NCI-H446 (cell line): ENCODE results near the gene BABAM2.
"Not testable (repeated sequence)": the region's sequence is repeated elsewhere in the genome, so short reads cannot be mapped to it uniquely, and the experiment has no call there.

ENCODE experiments used
- DNase-seq, 2 experiments: peaks; one replicate each; lab custom pipeline; 2025; lab: John Stamatoyannopoulos, UW

The BABAM2 gene

GRCh38 chr2:27978761-27979160, 88.2 kb downstream of the BABAM2 start:
- not testable (repeated sequence) for DNase-seq

- DNase-seq, result no peak
Observed at GRCh38 chr2:27980242-27980641, 89.7 kb downstream of the BABAM2 start.

DNA sequence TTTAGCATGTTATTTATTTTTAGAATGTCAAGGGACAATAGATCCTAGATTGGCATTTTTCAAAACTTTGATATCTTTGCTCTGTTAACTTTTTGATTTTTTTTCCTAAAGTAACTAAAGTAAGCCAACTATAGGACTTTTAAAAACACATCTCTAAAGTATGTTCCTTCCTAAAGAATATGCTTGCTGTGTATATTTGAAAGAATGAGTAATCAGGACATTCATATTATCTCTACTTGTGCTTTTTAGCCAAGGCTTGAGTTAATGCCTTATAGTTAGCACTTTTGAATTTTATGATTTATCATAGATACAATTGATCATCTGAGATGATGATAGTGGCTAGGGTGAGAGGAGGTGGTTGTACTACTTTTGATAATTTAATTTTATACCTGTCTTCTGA, 93.6 kb downstream of the BABAM2 start:
- DNase-seq, result no peak

DNA sequence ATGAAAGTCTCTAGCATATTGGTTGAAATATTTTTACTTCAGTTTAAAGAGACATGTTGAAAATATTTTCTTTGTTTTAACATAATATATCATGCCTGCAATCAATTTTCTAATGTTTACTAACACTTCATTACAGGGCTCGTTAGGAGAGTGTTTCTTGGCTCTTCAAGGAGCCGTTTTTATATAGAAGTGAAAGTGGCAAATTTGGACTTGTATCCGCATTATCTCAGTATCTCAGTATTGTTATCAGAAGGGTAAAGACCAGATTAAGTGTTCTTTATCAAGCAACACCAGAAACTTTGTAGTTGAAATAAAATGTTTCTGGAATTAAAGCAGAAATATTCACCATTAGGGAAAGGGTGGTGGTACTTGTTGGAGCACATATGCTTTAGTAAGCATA, 97.8 kb downstream of the BABAM2 start:
- no peak for DNase-seq

DNA sequence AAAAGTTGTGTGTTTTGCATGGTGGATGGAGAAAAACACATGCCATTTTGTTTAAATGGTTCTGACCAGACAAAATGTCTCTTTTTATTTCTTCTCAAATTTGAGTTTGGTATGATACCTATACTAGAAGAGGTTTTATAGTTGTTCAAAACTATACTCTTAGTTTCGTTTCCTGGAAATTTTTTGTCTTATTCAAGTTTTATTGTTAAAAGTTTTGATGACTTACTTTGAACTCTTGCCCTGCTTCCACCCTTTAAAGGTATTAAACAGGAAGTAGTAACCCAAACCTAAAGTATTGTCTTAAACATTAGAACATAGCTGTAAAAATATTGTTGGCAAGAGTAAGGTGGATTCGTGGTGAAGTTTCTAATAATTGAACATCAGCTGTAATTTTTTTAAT, 98.2 kb downstream of the BABAM2 start:
- DNase-seq, result no peak

DNA sequence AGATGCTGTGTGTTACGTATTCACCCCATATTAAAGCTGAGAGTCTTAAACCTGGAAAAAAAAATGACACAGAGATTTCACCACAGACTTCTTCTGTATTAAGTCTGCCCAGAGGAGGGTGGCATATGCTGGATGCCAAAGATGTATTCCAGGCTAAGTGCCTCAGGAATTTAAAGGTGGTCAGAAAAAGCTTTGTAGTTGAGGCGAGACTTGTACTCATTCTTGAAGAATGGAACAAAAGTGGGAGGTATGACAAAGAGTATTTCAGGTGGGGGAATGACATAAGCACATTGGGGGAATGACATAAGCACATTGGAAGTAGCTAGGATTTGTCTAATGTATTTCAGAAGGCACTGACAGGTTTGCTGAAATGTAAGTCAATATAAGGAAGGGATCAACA, 98.6 kb downstream of the BABAM2 start:
- no peak for DNase-seq

DNA sequence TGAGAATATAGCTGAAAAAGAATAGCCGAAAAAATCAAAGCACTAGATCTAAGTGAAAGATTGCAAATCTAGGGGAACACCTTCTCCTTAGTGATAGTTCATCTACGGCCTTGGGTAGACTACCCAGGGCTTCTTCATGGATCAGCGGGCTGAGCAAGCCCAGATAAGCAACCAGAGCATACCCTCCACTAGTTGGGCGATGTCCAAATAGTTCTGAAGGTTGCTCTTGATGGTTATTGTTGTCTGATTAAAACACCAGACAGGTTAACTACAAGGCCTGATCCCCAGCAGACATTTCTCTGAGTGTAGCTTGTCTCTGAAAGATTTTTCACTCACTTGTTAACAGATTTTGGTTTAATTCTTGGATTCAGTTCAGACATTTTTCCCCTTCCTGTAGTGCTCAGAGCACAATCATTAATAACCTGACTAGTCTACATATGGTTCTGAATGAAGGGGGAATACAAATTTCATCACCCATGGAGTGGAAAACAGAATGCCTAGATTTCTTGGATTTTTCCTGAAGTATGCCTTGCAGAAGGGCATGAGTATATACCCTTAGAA, 99.6 kb downstream of the BABAM2 start:
- peak in 1 of 2 experiments; percentile 29 for DNase-seq

DNA sequence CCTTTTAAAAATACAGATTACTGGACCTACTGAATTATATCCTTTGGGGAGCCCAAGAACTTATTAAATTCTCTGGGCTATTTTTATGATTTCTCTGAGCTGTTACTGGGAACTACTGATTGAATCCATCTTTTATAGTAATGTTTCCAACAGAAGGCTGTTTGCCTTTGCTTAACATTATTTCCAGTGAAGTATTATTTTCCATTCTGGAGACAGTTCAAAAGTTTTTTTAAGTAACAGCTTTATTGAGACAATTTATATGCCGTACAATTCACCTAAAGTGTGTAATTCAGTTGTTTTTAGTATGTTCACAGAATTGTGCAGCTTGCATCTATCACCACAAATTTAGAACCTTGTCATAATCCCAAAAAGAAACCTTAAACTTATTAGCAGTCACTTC, 100.6 kb downstream of the BABAM2 start:
- no peak for DNase-seq

- DNase-seq, result no peak
Observed at GRCh38 chr2:27992787-27993401, 102.4 kb downstream of the BABAM2 start.

GRCh38 chr2:27993402-27993787, 102.9 kb downstream of the BABAM2 start:
- DNase-seq, result no peak

GRCh38 chr2:27993950-27994728, 103.6 kb downstream of the BABAM2 start:
- no peak for DNase-seq

GRCh38 chr2:27996156-27996922, 105.8 kb downstream of the BABAM2 start:
- no peak for DNase-seq

GRCh38 chr2:28000287-28000686, 109.8 kb downstream of the BABAM2 start:
- DNase-seq, result no peak

- DNase-seq, result no peak
Observed at GRCh38 chr2:28002181-28002580, 111.7 kb downstream of the BABAM2 start.

DNA sequence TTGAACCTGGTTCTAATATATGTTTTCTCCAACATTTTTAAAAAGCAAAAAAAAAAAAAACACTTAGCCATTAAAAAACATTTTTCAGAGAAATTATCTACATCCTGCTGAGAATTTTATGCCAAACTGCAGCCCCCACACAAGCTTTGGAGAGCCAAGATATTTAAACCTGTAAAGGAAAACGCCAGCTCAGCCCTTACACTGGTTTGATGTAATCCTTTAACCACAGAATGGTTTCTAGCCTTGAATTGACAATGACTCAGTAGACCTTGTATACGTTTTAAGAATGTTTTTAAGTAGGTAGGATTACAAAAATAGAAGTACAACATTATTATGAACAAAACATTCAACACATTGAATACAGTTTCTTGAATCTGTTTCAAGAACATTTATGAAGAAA, 113.6 kb downstream of the BABAM2 start:
- DNase-seq, result no peak

GRCh38 chr2:28009732-28010131, 119.2 kb downstream of the BABAM2 start:
- DNase-seq, result peak; percentile 24 to 68

- no peak for DNase-seq
Observed at GRCh38 chr2:28011322-28011737, 120.8 kb downstream of the BABAM2 start.

- DNase-seq, result peak in 1 of 2 experiments; percentile 22
Observed at GRCh38 chr2:28018474-28018873, 127.9 kb downstream of the BABAM2 start.

DNA sequence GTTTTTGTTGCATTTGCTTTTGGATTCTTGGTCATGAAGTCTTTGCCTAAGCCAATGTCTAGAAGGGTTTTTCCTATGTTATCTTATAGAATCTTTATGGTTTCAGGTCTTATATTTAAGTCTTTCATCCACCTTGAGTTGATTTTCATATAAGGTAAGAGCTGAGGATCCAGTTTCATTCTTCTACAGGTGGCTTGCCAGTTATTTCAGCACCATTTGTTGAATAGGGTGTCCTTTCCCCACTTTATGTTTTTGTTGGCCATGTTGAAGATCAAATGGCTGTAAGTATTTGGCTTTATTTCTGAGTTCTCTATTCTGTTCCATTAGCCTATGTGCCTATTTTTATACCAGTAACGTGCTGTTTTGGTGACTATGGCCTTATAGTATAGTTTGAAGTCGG, 129.0 kb downstream of the BABAM2 start:
- not testable (repeated sequence) for DNase-seq

DNA sequence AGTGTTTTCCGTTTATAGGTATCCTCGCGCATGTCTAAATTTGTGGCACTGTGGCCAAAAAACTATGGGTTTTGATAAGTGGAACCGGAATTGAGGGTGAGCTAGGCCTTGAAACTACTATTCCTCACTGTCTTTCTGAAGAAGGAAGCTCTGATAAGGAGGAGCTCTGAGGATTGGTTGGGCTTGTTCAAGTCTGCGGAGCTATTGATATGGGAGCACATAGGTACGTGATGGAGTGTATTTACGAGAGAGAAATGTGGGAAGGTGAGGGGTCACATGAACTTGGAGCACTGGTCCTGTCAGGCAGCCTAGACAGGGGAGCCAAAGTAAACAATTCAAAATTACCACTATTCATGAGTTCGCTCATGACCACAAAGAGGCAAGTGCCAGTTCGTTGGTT, 131.4 kb downstream of the BABAM2 start:
- DNase-seq, result no peak

DNA sequence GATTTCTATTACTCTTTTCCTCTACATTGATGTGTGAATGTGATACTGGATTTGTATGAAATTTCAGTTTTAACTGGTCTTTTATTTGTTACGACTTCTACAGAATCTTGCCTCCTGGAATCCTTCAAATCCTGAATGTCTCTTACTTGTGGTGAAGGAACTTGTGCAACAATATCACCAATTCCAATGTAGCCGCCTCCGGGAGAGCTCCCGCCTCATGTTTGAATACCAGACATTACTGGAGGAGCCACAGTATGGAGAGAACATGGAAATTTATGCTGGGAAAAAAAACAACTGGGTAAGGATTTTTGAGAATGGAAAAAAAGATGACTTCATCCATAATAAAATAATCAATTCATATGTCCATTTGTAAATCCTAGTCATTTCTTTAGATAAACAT, 134.6 kb downstream of the BABAM2 start:
- DNase-seq, result no peak

- DNase-seq, result not testable (repeated sequence)
Observed at GRCh38 chr2:28026230-28026629, 135.7 kb downstream of the BABAM2 start.

- DNase-seq, result no peak
Observed at GRCh38 chr2:28028025-28028424, 137.5 kb downstream of the BABAM2 start.
